DMS114 treated with DMSO at 0.1 percent for 48 hours (cell line): ENCODE results near the gene SH3BP2.
"Not testable (repeated sequence)": the region's sequence is repeated elsewhere in the genome, so short reads cannot be mapped to it uniquely, and the experiment has no call there.

Source experiments
- DNase-seq: peaks from one replicate; lab custom pipeline; 2025; ENCODE audit not compliant: unreplicated experiment; lab: John Stamatoyannopoulos, UW

SH3BP2 gene

GRCh38 chr4:2762486-2763370 is 30.2 kb upstream of the SH3BP2 start:
- DNase-seq: not testable (repeated sequence)

DNA sequence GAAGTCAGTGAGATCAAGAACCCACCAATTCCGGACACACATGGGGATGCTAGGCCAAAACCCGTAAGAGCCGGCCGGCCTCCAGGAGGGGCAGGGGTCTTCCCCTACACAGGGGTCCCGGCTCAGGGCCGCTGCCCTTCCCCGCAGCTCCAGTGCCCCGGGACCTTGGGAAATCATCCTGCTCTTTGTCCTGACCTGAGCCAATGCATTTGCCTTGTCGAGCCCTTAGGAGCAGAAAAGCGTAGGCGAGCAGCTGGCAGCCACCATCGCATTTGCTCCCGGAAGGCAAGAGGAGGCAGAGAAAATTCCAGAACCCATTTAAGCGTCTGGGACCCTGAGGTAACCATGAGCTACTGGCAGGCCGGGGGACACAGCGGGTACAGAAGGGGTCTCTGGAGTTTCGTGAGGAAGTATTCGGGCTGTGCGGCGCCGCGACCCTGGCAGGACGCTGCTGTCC is 29.3 kb upstream of the SH3BP2 start:
- DNase-seq: no peak

GRCh38 chr4:2765832-2766526 is 26.9 kb upstream of the SH3BP2 start:
- no peak for DNase-seq

GRCh38 chr4:2767046-2767704 is 25.7 kb upstream of the SH3BP2 start:
- no peak for DNase-seq

DNA sequence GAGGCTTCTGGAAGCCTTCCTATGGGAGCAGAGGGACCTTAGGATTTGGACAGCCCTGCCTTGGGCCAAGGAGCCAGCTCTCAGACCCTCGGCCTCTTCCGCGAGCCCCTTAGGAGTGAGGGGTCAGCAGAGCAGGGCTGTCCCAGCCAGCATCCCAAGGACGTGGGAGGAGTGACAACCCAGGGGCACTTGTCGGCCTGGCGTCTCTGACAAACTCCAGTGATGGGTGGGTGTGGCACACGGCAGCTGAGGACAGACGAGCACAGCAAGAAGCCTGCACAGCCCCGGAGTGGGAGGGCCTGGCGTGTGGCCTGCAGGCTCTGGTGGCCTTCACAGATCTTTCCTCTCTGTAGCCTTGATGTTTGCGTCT is 25.2 kb upstream of the SH3BP2 start:
- DNase-seq: no peak

DNA sequence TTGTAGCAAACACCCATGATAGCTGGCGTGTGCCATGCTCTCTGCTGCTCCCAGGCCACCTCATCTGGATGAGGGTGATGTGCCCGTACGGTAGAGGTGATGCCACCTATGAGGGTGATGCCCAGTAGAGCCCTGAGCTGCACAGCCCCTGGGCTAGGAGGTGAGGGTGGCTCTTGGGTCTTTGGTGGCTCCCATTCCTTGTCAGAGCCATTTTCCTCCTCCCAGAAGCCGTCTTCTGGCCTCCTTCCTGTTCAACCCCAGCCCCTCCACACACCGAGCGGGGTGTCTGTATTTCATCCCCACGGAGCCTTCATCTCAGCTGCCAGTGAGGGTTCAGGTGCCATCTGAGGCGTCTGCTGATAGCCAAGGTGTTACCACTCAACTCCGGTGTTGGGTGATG is 24.8 kb upstream of the SH3BP2 start:
- no peak for DNase-seq

DNA sequence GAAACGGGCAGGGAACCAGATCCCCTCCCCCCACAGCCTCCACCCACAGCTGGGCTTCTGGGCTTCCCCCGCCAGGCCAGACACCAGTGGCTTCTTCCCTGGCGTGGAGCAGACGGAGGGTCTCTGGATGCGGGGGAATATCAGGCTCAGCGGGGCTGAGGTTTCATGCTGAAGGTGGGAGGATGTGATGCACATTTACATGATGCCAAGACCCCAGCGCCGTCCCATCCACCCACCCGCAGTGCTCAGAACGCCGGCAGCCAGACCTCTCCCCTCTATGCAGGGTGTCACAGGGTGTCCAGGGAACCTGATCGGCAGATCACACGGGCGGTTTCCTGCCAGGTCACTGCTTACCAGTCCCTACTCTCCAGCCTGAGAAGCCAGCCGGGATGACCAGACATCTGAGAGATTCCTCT is 24.0 kb upstream of the SH3BP2 start:
- no peak for DNase-seq

GRCh38 chr4:2771264-2771663 is 21.6 kb upstream of the SH3BP2 start:
- DNase-seq: no peak

DNA sequence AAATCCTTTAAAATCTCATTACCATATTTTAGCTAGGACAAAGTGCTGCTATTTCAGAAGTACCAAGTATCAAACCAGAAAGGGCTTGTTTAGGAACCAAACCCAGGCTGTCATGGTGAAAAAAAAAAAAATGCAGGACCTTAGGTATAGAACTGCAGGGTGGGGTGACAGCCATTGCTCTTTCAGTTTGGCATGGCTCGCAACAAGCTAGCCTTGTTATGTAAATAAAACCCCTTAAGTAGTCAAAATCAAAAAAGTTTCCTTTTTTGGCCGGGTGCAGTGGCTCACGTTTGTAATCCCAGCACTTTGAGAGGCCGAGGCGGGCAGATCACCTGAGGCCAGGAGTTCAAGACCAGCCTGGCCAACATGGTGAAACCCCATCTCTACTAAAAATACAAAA is 12.2 kb upstream of the SH3BP2 start:
- DNase-seq: not testable (repeated sequence)

- no peak for DNase-seq
Observed at GRCh38 chr4:2781911-2782310, 11.0 kb upstream of the SH3BP2 start.

- DNase-seq: no peak
Observed at GRCh38 chr4:2783790-2784189, 9.1 kb upstream of the SH3BP2 start.

GRCh38 chr4:2785613-2786012 is 7.3 kb upstream of the SH3BP2 start:
- DNase-seq: no peak

DNA sequence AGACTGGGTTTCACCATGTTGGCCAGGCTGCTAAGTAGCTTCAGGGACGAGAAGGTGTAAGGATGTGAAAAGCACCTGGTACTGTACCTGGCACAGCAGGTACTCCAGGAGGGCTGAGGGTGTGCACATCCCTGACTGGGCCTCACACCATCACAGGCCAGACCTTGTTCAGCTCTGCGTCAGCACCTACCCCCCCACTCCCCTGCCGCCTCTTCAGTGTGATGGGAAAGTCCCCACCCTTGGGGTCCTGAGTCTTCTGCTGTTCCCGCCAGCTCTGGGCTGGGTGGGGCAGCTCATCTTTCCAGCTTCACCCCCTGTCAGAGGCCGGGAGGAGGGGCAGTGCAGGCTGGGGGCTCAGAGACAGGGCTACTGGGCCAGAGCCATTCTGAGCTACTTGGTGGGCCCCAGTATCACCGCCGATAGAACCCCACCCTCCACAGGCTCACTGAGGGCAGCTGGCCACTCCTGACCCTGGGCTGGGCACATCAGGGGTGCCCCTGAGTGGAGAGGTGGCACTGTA is 6.7 kb upstream of the SH3BP2 start:
- no peak for DNase-seq

DNA sequence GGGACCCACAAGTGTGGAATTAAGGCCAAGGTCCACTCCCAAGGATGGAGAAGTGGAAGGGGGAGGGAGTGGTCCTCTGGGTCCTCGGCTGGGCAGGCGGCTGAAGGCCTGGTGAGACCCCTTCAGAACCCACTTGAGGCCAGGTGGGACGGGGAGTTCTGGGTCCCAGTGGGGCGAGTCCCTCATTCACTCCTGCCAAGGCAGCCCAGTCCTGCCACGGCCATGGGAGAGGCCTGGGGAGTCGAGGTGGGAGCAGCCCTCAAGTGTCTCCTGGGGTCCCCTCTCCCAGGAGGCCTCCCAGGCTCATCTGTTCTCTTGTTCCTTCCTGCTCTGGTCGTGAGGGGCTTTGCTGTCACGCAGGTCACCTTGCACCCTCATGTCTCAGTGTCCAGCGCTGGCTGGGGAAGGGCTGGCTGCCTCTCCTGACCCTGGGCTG is 6.1 kb upstream of the SH3BP2 start:
- no peak for DNase-seq

- DNase-seq: no peak
Observed at GRCh38 chr4:2787230-2788100, 5.4 kb upstream of the SH3BP2 start.

DNA sequence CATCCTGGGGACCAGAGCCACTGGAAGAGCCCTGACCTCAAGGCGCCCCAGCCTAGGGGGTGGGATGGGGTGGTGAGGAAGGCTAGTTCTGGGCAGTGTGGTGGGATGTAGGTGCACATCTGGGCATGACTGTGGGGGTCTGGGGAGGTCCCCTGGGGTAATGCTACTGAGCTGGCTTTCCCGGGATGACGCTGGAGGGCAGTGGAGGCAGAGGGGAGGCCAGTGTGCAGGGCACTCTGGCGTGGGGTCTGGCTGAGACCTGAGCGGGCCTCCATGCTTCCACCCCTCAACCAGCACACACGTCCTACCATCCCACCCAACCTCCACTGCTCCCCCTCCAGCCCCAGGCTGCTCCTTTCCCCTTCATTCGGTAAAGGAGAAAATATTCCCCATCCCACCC is 4.8 kb upstream of the SH3BP2 start:
- DNase-seq: no peak

DNA sequence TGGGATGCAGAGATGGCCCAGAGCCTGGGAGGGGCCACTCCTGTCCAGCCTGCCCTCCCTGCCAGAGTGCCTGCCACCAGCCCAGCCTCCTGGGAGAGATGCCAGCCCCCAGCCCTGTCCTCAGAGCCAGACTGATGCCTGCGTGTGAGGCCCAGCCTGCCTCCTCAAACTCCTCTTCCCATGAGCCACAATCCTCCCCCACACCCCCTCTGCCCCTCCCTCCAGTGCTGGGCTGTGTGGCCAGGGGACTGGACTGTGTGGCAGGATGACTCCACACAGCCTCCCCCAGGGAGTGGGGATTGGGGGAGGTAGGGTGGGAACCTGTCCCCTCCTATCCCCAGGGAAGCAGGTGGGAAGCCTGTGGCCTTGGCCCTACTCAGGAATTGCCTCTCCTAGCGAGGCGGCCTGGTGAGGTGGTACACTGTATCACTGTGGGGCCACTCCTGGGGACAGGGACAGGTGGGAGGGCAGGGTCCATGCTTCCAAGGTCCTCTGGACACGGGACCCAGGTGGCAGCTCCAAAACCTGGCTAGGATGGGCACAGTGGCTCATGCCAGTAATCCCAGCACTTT is 4.3 kb upstream of the SH3BP2 start:
- DNase-seq: no peak

DNA sequence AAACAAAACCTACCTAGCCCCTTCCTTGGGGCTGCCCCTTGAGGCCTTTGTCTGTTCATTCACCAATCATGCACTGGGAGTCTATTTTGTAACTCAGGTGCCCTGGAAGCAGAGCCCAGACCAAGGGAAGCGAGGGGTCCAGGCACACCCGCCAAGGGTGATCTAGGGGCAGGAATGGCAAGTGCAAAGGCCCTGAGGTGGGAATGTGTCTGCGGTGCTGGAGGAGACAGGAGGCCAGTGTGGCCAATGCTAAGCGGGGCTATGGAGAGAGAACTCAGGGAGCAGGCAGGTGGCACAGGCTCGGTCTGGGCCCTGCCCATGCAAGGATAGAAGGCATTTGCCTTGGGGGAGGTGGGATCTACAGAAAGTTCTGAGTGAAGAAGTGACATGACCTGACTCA is 3.5 kb upstream of the SH3BP2 start:
- DNase-seq: no peak

DNA sequence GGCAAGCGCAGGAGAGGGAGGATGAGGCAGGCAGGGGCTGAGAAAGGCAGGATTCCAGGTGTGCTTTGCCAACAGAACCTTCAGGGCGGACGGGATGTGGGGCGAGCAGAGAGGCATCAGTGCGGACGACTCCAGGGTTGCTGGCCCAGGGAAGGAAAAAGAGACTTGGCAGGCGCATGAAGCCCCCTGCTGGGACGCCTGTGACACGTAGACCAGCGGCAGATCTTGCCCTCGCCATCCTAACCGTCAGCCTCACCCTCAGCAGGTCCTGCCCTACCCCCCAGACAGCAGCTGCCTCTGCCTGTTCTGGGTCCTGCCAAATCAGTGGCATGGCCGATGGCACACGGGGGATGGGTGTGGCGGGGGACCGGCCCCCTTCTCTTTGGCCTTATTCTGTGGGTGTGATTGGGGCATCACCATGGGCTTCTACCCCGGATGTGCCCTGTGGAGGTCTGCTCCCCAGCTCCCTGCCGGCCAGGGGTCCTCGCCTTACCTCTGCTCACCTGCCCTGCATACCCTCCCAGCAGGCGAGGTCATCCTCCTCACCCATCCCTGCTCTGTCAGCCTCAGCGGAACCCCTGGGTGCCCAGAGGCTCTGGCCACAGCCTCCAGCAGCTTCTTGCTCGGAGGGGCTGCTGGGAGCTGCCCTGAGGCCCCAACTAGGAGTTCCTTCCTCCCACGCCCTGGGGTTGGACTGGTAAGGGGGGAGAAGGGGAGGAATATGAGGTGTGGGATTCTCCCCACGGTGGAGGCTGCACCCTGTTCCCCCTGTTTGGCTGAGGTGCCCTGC is 2.9 kb upstream of the SH3BP2 start:
- no peak for DNase-seq
